Left lung (tissue), 10 donors: ENCODE results near the gene DDC. TPM values are rescaled to one million over a fixed set of nuclear protein-coding genes. Genes with fewer than 3 reads are reported as not detected.

ENCODE experiments used
- ATAC-seq: fragments of 200-7000 bp; cut with Tn5 transposase; one replicate; pipeline ENCODE4 v1.9.1; 2020; ENCODE audit warnings: moderate library complexity
- DNase-seq, 4 donors: peaks; one replicate each; pipeline ENCODE4 v3.0.0-alpha.2; 2013 to 2020
- H3K27ac ChIP-seq, 2 donors: fragments of 200-600 bp; sonication (generic) in 1 of 2; one replicate each; pipeline versions ENCODE4 v1.5.0 to v1.8.0; 2020 to 2021
- H3K27me3 ChIP-seq, 2 donors: fragments of 200-600 bp; sonication (generic) in 1 of 2; one replicate each; pipeline versions ENCODE4 v1.5.0 to v1.8.0; 2020 to 2021
- H3K36me3 ChIP-seq, 2 donors: fragments of 200-600 bp; sonication (generic) in 1 of 2; one replicate each; pipeline versions ENCODE4 v1.5.0 to v1.8.0; 2020 to 2021
- H3K4me1 ChIP-seq, 2 donors: fragments of 200-600 bp; one replicate each; pipeline ENCODE4 v1.8.0; 2021
- H3K4me3 ChIP-seq, 2 donors: fragments of 200-600 bp; sonication (generic) in 1 of 2; one replicate each; pipeline versions ENCODE4 v1.5.0 to v1.8.0; 2020 to 2021; ENCODE audit warnings: mild to moderate bottlenecking in 1 of 2
- H3K9me3 ChIP-seq, 2 donors: fragments of 200-600 bp; sonication (generic) in 1 of 2; one replicate each; pipeline versions ENCODE4 v1.5.0 to v1.8.0; 2020 to 2021
- CTCF ChIP-seq, 2 donors: fragments of 200-600 bp; sonication (generic) in 1 of 2; IDR thresholded peaks; one replicate each; pipeline versions ENCODE4 v1.5.0 to v1.8.0; 2021; ENCODE audit warnings: antibody characterized with exemption in 2 of 2
- intact Hi-C, 2 donors: fragments of 100-400 bp; cut with DNase I; formaldehyde crosslinking; loops; one replicate each; pipeline versions ENCODE4 v1.11.2 to v1.14.2; 2022
- polyA plus RNA-seq, 6 donors: library from polyadenylated mRNA; unstranded; fragments of 120-200 nt; gene quantifications; one replicate each; pipeline ENCODE4 v1.2.1, GENCODE V29; 2013; ENCODE audit not compliant: insufficient read length in 6 of 6
- total RNA-seq, 2 donors: library from RNA; stranded (reverse); fragmentation: NEBNext Ultra II Directional; extraction: Animal tissue kit (Norgen Biotek cat#: 25700); gene quantifications; one replicate each; pipeline ENCODE4 v1.2.1, GENCODE V29; 2021
- donor health status: DM: no; HTN: yes; CAD: no.
- donor health status: DM: no; HTN: no; CAD: no.

DDC gene
- total and polyA plus RNA-seq, 8 donors = 0.90 to 17.6 (median 9.2) TPM

DNA sequence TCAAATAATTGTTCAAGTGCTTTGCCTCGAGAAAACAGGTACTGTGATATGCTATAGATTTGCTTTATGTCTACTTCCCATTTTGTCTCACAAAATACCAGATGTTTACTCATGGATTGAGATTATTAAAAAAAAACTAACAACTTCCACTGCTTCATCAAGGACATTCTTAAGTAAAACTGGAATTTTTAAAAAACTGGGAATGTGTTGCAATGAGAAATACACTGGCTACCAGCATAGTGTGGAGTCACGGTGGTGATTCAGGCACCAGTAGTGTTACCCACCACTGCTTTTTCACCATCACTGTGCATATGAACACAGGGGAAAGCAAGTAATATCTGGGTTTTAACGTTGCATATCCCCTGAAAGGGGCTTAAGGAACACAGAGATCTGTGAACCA is 136.3 kb downstream of the DDC start:
- H3K4me3 ChIP-seq = no peak overlapping the region
- no peaks in the 10 kb centered on the region for H3K36me3 ChIP-seq
- no peak overlapping the region for H3K27ac ChIP-seq
- H3K4me1 ChIP-seq = no peaks in the 10 kb centered on the region
- intact Hi-C loops = no loop called here
- no peaks in the 10 kb centered on the region for H3K27me3 ChIP-seq
- DNase-seq = no peak
- no peak for ATAC-seq
- H3K9me3 ChIP-seq = no peaks in the 10 kb centered on the region
- no peak for TF ChIP-seq CTCF (IDR thresholded peaks at IDR 0.05)

DNA sequence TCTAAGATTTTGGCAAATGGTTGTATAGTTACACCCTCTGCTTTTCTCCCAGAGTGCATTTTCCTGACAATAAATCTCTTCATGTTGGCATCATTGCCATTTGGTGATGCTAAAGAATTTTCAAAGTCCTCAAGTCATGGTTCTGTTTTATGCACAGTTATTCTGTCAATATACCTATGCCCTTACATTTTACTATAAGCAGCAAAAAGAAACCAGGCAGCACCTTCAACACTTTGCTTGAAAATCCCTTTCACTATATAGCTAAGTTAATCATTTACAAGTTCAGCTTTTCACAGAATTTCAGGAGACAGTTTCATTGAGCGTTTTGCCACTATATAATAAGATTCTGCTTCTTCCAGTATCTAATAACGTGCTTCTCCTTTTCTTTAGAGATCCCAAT is 137.7 kb downstream of the DDC start:
- DNase-seq (no peak), ATAC-seq (no peak)
- no peaks in the 10 kb centered on the region for H3K4me1 ChIP-seq
- H3K9me3 ChIP-seq = no peaks in the 10 kb centered on the region
- TF ChIP-seq CTCF (IDR thresholded peaks at IDR 0.05) = no peak
- H3K4me3 ChIP-seq = no peak overlapping the region
- H3K27ac ChIP-seq = no peak overlapping the region
- H3K36me3 ChIP-seq = no peaks in the 10 kb centered on the region
- H3K27me3 ChIP-seq = no peaks in the 10 kb centered on the region
- intact Hi-C loops = no loop called here

- intact Hi-C loops = no loop called here
- ATAC-seq = no peak
These were observed 138.7 kb downstream of the DDC start for GRCh38 chr7:50426280-50427045.

DNA sequence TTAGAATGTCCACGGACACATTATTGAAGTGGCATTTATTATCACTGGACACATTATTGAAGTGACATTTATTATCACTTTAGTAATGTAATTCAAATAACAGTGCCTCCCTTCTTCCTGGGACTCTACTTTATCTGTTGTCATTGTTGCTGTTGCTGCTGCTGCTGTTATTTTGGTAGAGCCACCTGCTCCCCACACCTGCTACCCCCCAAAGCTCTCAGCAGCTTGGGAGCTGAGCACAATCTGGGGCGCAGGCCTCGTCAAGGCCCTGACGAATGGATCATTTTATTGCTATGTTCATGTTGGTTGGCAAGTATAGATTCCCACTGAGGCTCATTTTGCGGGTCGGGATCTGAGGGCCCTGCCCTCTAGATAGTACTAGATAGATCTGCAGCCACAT is 139.9 kb downstream of the DDC start:
- Histone ChIP-seq H3K27me3 (no peaks in the 10 kb centered on the region), H3K36me3 (no peaks in the 10 kb centered on the region), H3K4me1 (no peaks in the 10 kb centered on the region), H3K9me3 (no peaks in the 10 kb centered on the region), H3K27ac (no peak overlapping the region), H3K4me3 (no peak overlapping the region)
- DNase-seq (no peak), ATAC-seq (no peak)
- TF ChIP-seq CTCF (IDR thresholded peaks at IDR 0.05) = no peak
- intact Hi-C loops = no loop called here

More at GRCh38 chr7:50426280-50427045, 138.7 kb downstream of the DDC start:
- H3K4me1 ChIP-seq = no peaks in the 10 kb centered on the region
- no peak overlapping the region for H3K4me3 ChIP-seq
- H3K9me3 ChIP-seq = no peaks in the 10 kb centered on the region
- no peak overlapping the region for H3K27ac ChIP-seq
- H3K27me3 ChIP-seq = no peaks in the 10 kb centered on the region
- TF ChIP-seq CTCF (IDR thresholded peaks at IDR 0.05) = no peak
- no peak for DNase-seq
- no peaks in the 10 kb centered on the region for H3K36me3 ChIP-seq

DNA sequence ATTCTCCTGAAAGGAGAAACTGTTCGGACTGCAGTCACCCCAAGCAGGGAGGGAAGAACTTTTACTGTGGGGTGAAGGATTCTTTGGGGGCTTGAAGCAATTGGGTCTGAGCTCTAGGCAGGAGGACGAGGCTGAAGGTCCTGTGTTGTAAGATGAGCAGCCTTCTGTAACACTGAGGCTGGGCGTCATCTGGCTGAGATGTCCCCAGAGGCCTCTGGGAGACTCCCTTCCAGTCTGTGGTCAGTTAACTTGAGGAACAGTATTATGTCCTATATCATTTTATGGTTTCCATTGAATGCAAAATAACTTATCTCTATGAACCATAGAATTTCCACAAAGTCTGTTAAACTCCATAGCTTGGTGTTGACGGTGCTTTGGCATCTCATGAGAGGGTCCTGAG is 141.3 kb downstream of the DDC start:
- Histone ChIP-seq H3K4me1 (no peaks in the 10 kb centered on the region), H3K4me3 (no peak overlapping the region), H3K27ac (no peak overlapping the region), H3K9me3 (no peaks in the 10 kb centered on the region), H3K27me3 (no peaks in the 10 kb centered on the region), H3K36me3 (no peaks in the 10 kb centered on the region)
- intact Hi-C loops = no loop called here
- DNase-seq (no peak), ATAC-seq (no peak)
- no peak for TF ChIP-seq CTCF (IDR thresholded peaks at IDR 0.05)
